C4-2B (cell line): ENCODE results near the gene DEDD2.

Source experiments
- ZFX ChIP-seq: fragments of 450-650 bp; IDR thresholded peaks from 2 replicates; pipeline ENCODE4 v1.6.1; 2017
- TF ChIP-seq, protein P1 (sequence below): fragments of 450-650 bp; conservative IDR thresholded peaks from 2 replicates; pipeline ENCODE4 v1.5.1; 2017; ENCODE audit warnings: mild to moderate bottlenecking

GRCh38 chr19:42219812-42220750 lies 2.6 kb upstream of the DEDD2 start, which contains the start of gene ZNF526:
- TF ChIP-seq, protein P1, sequence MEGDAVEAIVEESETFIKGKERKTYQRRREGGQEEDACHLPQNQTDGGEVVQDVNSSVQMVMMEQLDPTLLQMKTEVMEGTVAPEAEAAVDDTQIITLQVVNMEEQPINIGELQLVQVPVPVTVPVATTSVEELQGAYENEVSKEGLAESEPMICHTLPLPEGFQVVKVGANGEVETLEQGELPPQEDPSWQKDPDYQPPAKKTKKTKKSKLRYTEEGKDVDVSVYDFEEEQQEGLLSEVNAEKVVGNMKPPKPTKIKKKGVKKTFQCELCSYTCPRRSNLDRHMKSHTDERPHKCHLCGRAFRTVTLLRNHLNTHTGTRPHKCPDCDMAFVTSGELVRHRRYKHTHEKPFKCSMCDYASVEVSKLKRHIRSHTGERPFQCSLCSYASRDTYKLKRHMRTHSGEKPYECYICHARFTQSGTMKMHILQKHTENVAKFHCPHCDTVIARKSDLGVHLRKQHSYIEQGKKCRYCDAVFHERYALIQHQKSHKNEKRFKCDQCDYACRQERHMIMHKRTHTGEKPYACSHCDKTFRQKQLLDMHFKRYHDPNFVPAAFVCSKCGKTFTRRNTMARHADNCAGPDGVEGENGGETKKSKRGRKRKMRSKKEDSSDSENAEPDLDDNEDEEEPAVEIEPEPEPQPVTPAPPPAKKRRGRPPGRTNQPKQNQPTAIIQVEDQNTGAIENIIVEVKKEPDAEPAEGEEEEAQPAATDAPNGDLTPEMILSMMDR = no peak
- TF ChIP-seq ZFX = no peak; the same call in 1 of the 2 replicates
